Body of pancreas (tissue), 4 donors: ENCODE data around the gene DEPDC1.

ENCODE experiments used
- POLR2A ChIP-seq, 3 donors: fragments of 450-650 bp; IDR thresholded peaks; one replicate each; pipeline ENCODE4 v1.6.1; 2016; ENCODE audit warnings: antibody characterized with exemption in 3 of 3, mild to moderate bottlenecking in 2 of 3
- TF ChIP-seq, protein P1 (sequence below), 7 experiments: fragments of 450-650 bp in 4 of 7; fragments of 200-600 bp in 3 of 7; sonication (generic) in 3 of 7; IDR thresholded peaks; one replicate each; pipeline ENCODE4 v1.5.1; 2016 to 2019; ENCODE audit warnings: antibody characterized with exemption in 7 of 7

DNA sequence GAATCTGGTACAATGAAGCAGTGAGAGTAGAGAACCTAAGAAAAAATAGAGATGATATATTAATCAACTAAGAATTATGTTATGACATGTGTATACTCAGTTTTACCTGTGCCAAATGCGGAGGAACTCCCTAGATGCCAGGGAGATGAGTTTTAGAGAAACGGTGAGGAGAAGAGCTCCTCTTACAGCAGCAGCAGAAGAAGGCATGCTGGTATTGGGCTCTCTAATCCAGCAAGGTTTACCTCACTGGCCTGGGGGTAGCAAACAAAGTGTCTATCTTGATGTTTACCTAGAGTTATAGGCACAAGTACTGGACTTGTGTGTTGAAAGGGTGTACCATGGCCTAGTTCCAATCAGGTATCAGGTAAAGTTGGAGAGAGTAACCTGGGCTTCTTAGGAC is 28.9 kb upstream of the DEPDC1 start:
- TF ChIP-seq, protein P1, sequence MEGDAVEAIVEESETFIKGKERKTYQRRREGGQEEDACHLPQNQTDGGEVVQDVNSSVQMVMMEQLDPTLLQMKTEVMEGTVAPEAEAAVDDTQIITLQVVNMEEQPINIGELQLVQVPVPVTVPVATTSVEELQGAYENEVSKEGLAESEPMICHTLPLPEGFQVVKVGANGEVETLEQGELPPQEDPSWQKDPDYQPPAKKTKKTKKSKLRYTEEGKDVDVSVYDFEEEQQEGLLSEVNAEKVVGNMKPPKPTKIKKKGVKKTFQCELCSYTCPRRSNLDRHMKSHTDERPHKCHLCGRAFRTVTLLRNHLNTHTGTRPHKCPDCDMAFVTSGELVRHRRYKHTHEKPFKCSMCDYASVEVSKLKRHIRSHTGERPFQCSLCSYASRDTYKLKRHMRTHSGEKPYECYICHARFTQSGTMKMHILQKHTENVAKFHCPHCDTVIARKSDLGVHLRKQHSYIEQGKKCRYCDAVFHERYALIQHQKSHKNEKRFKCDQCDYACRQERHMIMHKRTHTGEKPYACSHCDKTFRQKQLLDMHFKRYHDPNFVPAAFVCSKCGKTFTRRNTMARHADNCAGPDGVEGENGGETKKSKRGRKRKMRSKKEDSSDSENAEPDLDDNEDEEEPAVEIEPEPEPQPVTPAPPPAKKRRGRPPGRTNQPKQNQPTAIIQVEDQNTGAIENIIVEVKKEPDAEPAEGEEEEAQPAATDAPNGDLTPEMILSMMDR (IDR thresholded peaks at IDR 0.05) = no peak
- no peak for TF ChIP-seq POLR2A (IDR thresholded peaks at IDR 0.05)
